Left renal cortex interstitium (tissue), 4 donors: ENCODE measurements around the gene GON7. TPM values are rescaled to one million over a fixed set of nuclear protein-coding genes. Genes with fewer than 3 reads are reported as not detected.
"Not testable (repeated sequence)": the region's sequence is repeated elsewhere in the genome, so short reads cannot be mapped to it uniquely, and the experiment has no call there.

Experiments used
- DNase-seq, 4 donors: peaks; one replicate each; pipeline ENCODE4 v3.0.0-alpha.2; 2013; ENCODE audit warnings: low read depth in 4 of 4, low spot score in 2 of 4, missing footprints in 1 of 4
- polyA plus RNA-seq, 4 donors: library from polyadenylated mRNA; unstranded; fragments of 120-200 nt; gene quantifications; one replicate each; pipeline ENCODE4 v1.2.1, GENCODE V29; 2013; ENCODE audit not compliant: insufficient read length in 4 of 4

Gene GON7, protein sequence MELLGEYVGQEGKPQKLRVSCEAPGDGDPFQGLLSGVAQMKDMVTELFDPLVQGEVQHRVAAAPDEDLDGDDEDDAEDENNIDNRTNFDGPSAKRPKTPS
- polyA plus RNA-seq, result 10 to 100 TPM; 17.5 to 20.9 (median 19.6) TPM

DNA sequence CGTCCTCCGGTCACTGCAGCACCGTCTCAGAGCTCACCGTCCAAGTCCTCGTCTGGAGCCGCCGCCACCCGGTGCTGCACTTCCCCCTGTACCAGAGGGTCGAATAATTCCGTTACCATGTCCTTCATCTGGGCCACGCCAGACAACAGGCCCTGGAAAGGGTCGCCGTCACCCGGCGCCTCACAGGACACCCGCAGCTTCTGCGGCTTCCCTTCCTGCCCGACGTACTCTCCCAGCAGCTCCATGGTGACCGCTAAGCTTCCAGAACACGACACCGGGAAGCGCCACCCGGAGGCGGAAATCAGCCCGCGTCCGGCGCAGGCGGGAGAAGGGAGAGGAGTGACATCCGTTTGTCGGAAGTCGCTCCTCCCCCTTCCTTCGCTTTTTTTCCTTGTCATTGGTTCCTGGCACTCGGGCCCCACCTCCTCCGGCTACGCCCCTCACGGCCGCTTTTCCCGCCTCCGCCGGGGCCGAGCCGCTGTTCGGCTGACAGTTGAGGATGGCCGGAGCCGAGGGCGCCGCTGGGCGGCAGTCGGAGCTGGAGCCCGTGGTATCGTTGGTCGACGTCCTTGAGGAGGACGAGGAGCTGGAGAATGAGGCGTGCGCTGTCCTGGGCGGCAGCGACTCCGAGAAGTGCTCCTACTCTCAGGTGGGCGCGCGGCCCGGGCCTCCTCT is at the start of gene GON7, which contains the start of gene UBR7:
Gene GON7 (minus strand): TSS at position 273 of the 675 bp plus-strand sequence. CDS start 28 bp downstream, at position 245.
Gene UBR7 (plus strand): TSS at position 464 of the 675 bp plus-strand sequence. CDS start 36 bp downstream, at position 500.
- DNase-seq, result peak; percentile 82 to 97 (median 91)

DNA sequence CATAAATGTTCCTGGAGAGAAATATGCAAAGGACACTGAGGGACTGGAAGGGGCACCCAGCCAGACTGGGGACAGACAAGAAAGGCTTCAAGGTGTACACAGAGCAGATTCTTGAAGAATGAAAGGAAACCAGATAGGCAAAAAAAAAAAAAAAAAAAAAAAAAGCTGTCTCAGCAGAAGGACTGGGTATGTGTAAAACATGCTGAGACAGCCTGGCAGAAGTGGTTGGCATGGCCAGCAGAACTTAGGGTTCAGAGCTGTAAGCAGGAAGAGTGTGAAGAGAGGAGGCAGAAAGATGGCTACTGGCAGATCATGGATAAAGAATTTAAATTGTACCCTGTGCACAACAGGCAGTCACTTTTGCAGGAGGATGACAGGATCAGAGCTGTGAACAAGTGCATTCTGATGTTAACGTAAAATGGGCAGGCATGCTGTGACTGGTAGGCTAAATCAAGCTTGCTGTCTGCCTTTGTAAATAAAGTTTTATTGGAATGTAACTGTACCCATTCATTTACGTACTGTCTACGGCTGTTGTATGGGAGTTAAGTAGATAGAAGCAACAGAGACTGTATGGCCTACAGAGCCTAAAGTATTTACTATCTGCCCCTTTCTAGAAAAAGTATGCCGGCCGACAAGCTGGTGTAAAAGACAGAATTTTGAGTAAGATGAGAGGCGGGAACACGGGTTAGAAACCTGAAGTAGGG is 42.4 kb upstream of the GON7 start:
- DNase-seq, result no peak

DNA sequence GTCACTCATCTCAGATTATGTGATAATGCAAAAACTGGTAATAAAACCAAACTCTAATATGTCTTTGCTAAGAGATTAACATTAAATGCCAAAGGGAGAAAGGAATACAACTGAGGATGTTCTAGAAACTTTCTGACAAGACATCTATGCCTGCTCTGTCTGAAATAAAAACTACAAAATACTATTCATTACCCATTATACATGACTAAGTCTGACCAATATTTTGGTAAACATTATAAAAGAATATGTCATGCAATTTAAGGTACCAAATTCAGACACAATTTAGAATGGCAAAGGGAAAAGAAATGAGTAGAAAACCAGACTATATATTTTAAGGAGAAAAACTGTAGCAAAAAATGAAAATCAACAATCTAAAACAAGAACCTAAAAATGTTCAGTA is 39.7 kb upstream of the GON7 start:
- DNase-seq, result no peak

DNA sequence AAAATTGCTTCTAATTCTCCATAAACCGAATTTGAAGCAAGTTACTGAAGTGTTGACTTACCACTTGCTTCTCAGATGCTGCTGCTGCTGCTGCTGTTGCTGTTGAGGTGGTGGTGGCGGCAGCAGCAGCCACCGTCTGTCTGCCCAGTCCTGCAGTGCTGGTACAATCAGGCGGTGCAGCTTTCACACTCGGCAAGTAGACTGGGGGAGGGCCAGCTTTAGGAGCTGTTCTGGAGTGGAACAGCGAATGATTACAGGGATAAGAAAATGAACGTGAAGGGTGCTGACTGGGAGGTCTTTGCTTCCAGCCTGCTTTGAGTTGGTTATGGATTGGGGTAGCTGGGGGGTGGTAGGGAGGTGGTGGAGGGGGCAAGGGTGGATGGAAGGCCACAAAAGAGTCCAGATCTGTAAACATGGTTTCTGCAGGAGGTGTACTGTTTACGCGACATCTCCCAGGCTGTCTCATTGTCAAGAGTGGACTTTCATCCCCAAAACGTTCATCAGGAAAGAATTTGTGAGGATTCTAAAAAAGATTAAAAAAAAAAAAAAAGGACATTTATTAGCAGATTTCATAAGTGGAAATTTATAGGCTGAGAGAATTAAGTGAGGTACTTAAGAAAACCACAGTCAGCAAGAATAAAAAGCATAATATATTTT is 39.0 kb upstream of the GON7 start:
- no peak for DNase-seq

DNA sequence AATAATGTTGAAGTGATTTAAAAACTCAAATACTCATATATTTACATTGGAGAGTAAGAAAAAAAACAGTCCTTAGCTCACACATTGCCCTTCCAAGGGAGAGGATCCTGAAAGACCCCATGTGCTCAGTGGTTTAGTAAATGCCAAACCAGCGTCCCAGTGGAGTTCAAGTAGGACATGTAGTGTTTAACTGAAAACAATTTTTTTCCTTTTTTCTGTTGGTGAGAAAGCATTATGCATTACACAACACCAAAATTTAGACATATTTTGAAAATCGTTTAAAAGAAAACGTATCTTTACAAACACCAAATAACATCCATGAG is 33.8 kb upstream of the GON7 start:
- DNase-seq, result no peak

DNA sequence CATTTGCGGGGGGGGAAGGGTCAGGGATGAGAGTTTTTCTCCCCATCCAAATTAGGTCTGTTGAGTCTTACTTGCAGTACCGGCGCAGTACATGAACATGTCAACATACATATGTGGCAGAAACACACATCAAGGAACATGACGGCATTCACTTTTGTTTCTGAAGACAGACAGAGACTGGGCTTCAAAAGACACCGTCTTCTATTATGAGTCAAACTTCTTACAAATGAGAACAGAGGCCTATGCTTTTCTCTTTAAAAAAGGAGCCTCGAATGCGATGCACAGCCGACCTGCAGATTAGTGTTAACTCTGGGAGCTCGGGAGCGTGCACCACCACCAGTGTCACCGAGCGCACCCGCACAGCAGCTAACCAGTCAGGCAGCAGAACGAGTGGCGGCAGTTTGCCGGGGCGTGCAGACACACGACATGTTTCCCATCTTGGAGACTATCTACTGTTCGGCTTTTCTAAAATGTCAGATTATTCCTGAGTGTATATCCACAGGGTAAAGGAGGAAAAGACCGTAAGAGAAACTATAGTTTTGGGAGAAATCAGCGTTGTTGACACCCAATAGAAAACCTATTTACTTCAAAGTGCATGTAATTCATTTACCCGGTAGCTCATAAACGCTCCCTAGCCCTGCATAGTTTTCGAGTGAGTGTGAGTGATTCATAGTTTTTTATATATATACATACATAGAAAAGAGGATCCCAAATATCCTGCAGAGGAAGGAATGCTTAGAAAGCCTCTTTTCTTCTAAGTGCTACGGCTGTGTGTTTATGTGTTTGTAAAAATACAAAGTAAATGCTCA is 33.2 kb upstream of the GON7 start:
- DNase-seq, result no peak

DNA sequence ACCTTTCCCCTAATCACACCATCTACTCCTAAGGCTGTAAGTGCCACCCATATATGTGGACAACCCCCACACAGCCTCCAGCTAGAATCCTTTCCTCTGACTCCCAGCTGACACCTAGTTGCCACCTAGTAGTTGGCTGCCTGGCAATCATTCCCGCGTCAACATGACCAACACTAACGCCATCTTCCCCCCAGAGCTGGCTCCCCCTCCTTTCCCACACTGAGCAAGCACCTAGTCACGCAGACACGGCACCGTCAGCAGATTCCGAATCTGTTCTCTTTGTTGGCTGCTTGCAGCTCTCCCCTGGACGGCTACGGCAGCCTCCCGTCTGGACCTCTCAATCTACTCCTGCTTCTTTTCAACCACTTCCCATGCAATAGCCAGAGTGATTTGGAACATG is 27.9 kb upstream of the GON7 start:
- no peak for DNase-seq

DNA sequence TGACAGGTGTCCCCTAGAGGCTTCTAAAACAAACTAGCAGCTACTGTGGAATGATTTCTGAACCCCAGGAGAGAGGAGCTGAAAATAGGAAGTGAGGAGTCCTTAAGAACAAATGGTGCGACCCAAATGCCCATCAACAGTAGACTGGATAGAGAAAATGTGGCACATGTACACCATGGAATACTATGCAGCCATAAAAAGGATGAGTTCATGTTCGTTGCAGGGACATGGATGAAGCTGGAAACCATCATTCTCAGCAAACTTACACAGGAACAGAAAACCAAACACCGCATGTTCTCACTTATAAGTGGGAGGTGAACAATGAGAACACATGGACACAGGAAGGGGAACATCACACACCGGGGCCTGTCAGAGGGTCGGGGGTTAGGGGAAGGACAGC is 26.2 kb upstream of the GON7 start:
- not testable (repeated sequence) for DNase-seq

DNA sequence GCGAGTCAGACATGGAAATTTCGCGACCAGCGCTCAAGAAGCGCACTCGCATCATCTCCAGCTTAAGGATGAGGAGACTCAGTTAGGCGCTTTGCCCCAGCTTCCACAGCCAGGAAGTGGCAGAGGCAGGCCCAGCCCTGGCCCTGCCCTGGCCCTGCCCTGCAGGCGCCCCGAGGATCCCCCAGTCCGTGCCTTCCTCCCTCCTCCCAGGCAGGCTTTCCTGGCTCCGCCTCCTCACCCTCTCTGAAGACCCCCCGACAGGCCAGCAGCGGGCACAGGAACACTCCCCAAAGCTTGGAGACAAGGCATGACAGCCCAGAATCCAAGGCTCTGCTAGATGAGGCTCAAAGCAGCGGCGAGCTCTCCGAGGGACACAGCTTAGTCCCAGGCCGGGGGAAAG is 25.3 kb upstream of the GON7 start:
- DNase-seq, result no peak

DNA sequence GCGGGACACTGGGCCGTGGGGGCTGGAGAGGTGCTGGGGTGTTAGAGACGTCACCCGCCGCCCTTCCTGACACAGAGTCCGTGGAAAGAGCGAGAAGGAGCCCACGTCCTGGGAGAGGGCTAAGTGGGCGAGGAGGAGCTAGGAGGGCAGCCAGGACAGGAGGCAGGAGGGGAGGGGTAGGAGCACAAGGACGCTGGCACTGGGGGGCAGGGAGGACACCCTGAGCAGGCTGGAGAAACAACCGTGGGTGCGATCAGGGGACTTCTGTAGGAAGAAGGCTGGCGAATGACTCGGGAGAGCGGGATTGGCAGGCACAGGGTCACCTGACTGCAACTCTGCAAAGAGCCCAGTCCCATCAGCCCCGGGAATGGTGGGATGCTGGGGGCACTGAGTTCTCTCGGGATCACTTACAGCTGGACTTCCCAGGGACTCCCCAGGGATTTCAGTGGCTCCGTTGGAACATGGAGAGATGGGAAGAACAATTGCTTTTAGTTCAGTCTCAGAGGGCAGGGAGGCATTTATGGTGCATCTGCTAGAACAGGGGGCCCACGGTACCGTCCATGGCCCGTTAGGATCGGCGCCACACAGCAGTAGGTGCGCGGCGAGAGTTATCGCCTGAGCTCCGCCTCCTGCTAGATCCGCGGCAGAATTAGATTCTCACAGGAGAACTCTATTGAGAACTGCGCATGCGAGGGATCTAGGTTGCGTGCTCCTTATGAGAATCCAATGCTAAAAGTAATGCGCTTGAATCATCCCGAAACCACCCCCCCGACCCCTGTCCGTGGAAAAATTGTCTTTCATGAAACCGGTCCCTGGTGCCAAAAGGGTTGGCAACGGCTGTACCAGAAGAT is 24.5 kb upstream of the GON7 start:
- peak in 1 of 4 donors; percentile 10 for DNase-seq

DNA sequence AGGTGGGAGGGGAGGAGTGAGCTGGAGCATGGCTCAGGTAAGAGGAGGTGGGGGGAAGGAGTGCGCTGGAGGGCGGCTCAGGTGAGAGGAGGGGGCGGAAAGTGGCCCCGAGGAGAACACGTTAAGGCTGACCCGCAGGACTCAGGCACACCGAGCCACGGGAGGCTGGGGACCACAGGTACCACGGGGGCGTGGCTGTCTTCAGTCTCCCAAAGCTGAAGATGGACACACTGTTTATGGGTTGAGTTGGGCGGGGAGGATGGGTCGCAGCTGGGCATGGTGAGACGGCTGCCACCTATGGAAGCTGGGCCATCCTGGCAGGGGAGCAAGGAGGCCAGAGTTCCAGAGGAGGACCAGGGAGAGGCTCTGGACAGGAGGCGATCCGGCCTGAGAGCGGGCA is 23.7 kb upstream of the GON7 start:
- no peak for DNase-seq

DNA sequence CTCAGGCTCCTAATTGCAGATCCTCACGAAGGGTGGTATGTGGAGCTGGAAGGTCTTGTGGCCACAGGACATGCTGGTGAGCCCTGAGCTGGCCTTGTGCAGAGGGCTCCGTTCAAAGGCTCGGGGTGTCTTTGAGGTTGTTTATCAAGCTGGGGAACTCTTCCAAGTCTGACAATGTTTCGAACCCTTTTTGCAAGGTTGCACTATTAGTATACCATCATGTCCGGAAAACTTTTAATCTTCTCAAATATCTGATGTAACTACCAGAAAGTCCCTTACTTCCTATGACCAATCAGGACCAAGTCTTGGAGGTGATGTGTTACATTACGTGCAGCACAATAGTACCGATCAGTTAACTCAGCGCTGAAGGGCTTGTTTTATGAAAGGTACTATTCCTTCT is 21.7 kb upstream of the GON7 start:
- DNase-seq, result no peak

DNA sequence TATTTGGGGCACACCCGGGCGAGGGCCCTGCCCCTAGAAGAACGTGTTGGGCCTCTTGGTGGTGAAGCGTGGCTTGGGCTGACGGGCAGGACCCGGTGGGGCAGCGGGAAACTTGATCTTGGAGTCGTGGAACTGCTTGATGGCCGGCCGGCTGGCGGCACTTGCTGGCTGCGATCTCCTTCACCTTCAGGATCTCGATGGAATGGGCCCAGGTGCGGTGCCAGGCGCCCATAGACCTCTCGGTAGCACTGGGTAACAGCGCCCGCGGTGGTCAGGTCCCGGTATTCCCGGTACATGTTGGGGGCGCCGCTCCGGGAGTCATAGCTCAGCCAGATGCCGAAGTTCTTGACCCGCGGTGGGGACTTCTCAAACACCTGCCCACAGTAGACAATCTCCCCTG is 16.7 kb upstream of the GON7 start:
- no peak for DNase-seq

DNA sequence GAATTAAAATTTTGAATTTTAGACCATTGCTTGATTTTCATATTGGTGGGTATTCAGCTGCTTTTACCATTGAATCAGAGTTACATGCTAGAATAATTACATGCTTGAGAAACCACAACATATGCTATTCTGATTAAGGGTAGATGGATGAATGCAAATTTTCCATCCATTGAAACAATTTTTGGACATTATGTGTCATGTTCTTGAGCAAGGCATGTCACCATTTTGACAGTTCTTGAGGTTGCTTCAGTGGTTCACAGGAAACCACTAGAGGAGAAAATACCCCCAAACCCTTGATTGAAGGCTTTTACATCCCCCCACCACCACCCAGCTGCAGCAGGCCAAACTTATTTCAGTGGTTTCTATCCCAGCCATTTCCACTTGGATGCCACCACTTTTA is 13.6 kb upstream of the GON7 start:
- no peak for DNase-seq

DNA sequence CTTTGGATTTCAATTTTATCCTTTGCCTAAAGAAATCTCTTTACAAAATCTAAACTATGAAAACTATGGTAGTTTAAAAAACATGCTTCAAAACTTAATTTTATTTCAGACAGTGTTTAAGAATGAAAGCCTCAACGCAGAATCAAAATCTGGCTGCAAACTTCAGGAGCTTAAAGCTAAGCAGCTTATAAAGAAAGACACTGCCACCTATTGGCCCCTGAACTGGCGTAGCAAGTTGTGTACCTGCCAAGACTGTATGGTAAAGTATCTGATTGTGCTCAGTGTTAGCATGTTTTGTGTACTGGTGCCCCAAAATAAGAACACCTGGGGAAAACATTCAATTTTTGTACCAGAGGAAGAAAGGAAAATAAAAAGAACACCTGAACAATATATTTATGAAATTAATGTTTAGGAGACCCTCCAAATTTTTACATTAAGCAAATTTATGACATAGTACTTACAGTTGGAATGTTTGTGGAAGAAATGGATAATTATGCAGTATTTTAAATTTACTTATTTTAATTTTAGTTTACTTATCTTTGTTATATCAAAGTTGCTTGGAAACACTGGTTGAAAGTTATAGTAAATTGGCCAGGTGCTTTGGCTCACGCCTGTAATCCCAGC is 12.3 kb upstream of the GON7 start:
- DNase-seq, result peak in 1 of 4 donors; percentile 19

DNA sequence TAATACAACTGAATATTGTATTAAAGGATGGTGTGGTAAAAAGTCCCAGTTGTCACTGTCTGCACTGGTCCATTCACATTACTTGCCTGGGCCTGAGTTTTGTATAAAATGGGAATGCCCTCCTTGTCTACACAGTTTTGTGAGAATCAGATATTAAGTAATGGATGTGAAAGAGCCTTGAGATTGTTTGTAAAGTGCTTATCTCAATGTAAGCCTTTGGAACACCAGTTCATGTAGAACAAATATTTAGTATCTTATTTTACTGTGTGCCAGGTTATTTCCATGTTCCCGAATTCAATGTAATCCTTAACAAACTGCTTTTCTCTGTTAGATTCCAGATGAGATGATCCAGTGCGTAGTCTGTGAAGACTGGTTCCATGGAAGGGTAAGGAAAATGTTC is 7.7 kb upstream of the GON7 start:
- DNase-seq, result no peak

DNA sequence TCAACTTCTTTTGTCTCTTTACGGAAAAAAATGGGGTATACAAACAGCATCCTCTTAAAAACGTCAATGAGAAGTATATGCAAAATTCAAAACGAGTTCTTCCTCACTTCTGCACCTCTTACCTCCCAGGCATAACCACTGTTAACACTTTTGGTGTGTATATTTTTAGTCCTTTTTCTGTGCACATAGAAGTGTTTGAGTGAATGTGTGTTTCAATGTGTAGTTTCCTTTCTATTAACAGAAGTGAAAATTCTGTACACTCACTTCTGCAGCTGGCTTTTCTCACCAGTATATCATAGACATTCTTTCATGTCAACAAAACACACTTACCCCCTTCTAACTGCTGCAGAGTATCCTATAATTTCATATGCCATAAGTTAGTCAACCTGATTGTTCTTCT is 5.6 kb upstream of the GON7 start:
- no peak for DNase-seq

DNA sequence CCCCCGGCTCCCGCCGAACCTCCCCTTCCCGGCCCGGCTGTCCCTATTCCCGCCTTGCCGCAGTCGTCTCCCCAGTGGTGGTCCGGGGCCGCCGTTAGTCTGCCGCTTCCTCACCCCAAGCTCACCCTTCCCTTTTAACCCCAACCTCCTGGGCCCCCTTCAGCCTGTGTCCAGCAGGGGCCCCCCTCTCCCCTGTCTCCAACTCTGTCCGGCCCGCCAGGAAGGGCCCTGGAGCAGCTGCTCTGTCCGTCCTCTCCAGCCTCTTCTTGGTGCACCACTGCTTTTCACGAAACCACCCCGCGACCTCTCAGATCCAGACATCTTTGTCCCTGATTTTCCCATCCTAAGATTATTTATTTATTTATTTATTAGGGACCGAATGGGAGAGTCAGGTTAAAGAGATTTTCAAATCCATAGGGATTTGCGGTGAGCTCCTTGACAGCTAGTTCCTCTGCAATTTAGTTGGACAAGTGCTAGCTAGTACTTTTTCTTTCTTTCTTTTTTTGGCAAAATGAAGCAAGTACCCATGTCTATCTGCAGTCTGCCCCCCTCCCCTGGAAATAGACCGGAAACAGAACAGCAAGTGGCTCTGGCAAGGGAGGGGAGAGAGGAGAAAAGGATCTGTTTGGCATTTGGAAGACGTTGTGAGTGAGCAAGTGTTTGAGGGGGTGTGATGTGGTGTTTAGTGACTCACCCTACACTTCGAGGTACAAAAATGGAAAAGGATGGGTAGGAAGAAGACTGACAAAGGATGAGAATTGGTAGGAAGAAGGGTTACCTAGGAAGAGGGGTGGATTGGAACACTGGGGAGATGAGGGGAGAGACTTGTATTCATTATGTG is 823 bp upstream of the GON7 start:
- peak in 1 of 4 donors; percentile 46 for DNase-seq
